Activated naive CD8-positive, alpha-beta T cell (primary cell): ENCODE data around the gene KCNT1.

Experiments used
- H3K27ac Mint-ChIP-seq: one replicate; pipeline ENCODE4 v1.8.0; 2021; ENCODE audit warnings: mixed read lengths
- H3K27me3 Mint-ChIP-seq: one replicate; pipeline ENCODE4 v1.8.0; 2021; ENCODE audit warnings: mixed read lengths
- H3K36me3 Mint-ChIP-seq: one replicate; pipeline ENCODE4 v1.8.0; 2021; ENCODE audit warnings: mixed read lengths
- H3K4me1 Mint-ChIP-seq: one replicate; pipeline ENCODE4 v1.8.0; 2021; ENCODE audit warnings: low read depth, mixed read lengths
- H3K4me3 Mint-ChIP-seq: one replicate; pipeline ENCODE4 v1.8.0; 2021; ENCODE audit warnings: mild to moderate bottlenecking, mixed read lengths
- H3K9me3 Mint-ChIP-seq: one replicate; pipeline ENCODE4 v1.8.0; 2021; ENCODE audit warnings: low read depth, mixed read lengths

Gene KCNT1

GRCh38 chr9:135750786-135751185 is 48.8 kb downstream of the KCNT1 start:
- Mint-ChIP-seq H3K4me3 (no peak overlapping the region), H3K27ac (no peak overlapping the region), H3K36me3 (no peaks in the 10 kb centered on the region)

GRCh38 chr9:135751501-135751900 is 49.5 kb downstream of the KCNT1 start:
- no peak overlapping the region for H3K27ac Mint-ChIP-seq
- H3K4me1 Mint-ChIP-seq: no peaks in the 10 kb centered on the region
- H3K36me3 Mint-ChIP-seq: no peaks in the 10 kb centered on the region
- H3K27me3 Mint-ChIP-seq: no peaks in the 10 kb centered on the region
- H3K9me3 Mint-ChIP-seq: no peaks in the 10 kb centered on the region
- H3K4me3 Mint-ChIP-seq: no peak overlapping the region

More at GRCh38 chr9:135750786-135751185, 48.8 kb downstream of the KCNT1 start:
- H3K9me3 Mint-ChIP-seq: no peaks in the 10 kb centered on the region
- no peaks in the 10 kb centered on the region for H3K27me3 Mint-ChIP-seq
- H3K4me1 Mint-ChIP-seq: no peaks in the 10 kb centered on the region

- Mint-ChIP-seq H3K4me1 (no peaks in the 10 kb centered on the region), H3K27ac (no peak overlapping the region), H3K36me3 (no peaks in the 10 kb centered on the region), H3K27me3 (no peaks in the 10 kb centered on the region), H3K4me3 (no peak overlapping the region), H3K9me3 (no peaks in the 10 kb centered on the region)
Observed at GRCh38 chr9:135752281-135753204, 50.6 kb downstream of the KCNT1 start.

- Mint-ChIP-seq H3K36me3 (no peaks in the 10 kb centered on the region), H3K4me3 (no peak overlapping the region), H3K9me3 (no peaks in the 10 kb centered on the region), H3K27me3 (no peaks in the 10 kb centered on the region), H3K27ac (no peak overlapping the region), H3K4me1 (no peaks in the 10 kb centered on the region)
Observed at GRCh38 chr9:135753391-135754105, 51.6 kb downstream of the KCNT1 start.

GRCh38 chr9:135756576-135756975 is 54.6 kb downstream of the KCNT1 start:
- no peak overlapping the region for H3K4me3 Mint-ChIP-seq
- no peaks in the 10 kb centered on the region for H3K9me3 Mint-ChIP-seq
- H3K27ac Mint-ChIP-seq: no peak overlapping the region
- H3K27me3 Mint-ChIP-seq: no peaks in the 10 kb centered on the region
- no peaks in the 10 kb centered on the region for H3K36me3 Mint-ChIP-seq
- H3K4me1 Mint-ChIP-seq: no peaks in the 10 kb centered on the region

GRCh38 chr9:135757356-135757755 is 55.4 kb downstream of the KCNT1 start:
- no peak overlapping the region for H3K27ac Mint-ChIP-seq
- no peaks in the 10 kb centered on the region for H3K27me3 Mint-ChIP-seq
- no peaks in the 10 kb centered on the region for H3K9me3 Mint-ChIP-seq
- no peak overlapping the region for H3K4me3 Mint-ChIP-seq
- no peaks in the 10 kb centered on the region for H3K36me3 Mint-ChIP-seq
- H3K4me1 Mint-ChIP-seq: no peaks in the 10 kb centered on the region

- no peak overlapping the region for H3K27ac Mint-ChIP-seq
- H3K36me3 Mint-ChIP-seq: no peaks in the 10 kb centered on the region
- no peaks in the 10 kb centered on the region for H3K27me3 Mint-ChIP-seq
- no peaks in the 10 kb centered on the region for H3K4me1 Mint-ChIP-seq
- H3K9me3 Mint-ChIP-seq: no peaks in the 10 kb centered on the region
- no peak overlapping the region for H3K4me3 Mint-ChIP-seq
Observed at GRCh38 chr9:135758056-135758455, 56.1 kb downstream of the KCNT1 start.

- no peaks in the 10 kb centered on the region for H3K9me3 Mint-ChIP-seq
- H3K27me3 Mint-ChIP-seq: no peaks in the 10 kb centered on the region
- H3K4me3 Mint-ChIP-seq: no peak overlapping the region
- H3K36me3 Mint-ChIP-seq: no peaks in the 10 kb centered on the region
- H3K27ac Mint-ChIP-seq: no peak overlapping the region
- no peaks in the 10 kb centered on the region for H3K4me1 Mint-ChIP-seq
Observed at GRCh38 chr9:135758870-135759269, 56.9 kb downstream of the KCNT1 start.

- H3K27me3 Mint-ChIP-seq: no peaks in the 10 kb centered on the region
- H3K4me1 Mint-ChIP-seq: no peaks in the 10 kb centered on the region
- no peaks in the 10 kb centered on the region for H3K36me3 Mint-ChIP-seq
- H3K4me3 Mint-ChIP-seq: no peak overlapping the region
- no peak overlapping the region for H3K27ac Mint-ChIP-seq
- no peaks in the 10 kb centered on the region for H3K9me3 Mint-ChIP-seq
Observed at GRCh38 chr9:135759676-135760300, 57.8 kb downstream of the KCNT1 start.

- Mint-ChIP-seq H3K4me3 (no peak overlapping the region), H3K4me1 (no peaks in the 10 kb centered on the region), H3K27me3 (no peaks in the 10 kb centered on the region), H3K36me3 (no peaks in the 10 kb centered on the region), H3K9me3 (no peaks in the 10 kb centered on the region), H3K27ac (no peak overlapping the region)
Observed at GRCh38 chr9:135760465-135760864, 58.5 kb downstream of the KCNT1 start.

- Mint-ChIP-seq H3K9me3 (no peaks in the 10 kb centered on the region), H3K4me1 (no peaks in the 10 kb centered on the region)
Observed at GRCh38 chr9:135761150-135761844, 59.3 kb downstream of the KCNT1 start.

GRCh38 chr9:135761845-135762168 is 59.8 kb downstream of the KCNT1 start:
- Mint-ChIP-seq H3K4me3 (no peak overlapping the region), H3K27me3 (no peaks in the 10 kb centered on the region), H3K36me3 (no peaks in the 10 kb centered on the region), H3K4me1 (no peaks in the 10 kb centered on the region), H3K9me3 (no peaks in the 10 kb centered on the region), H3K27ac (no peak overlapping the region)

More at GRCh38 chr9:135761150-135761844, 59.3 kb downstream of the KCNT1 start:
- Mint-ChIP-seq H3K4me3 (no peak overlapping the region), H3K27ac (no peak overlapping the region), H3K36me3 (no peaks in the 10 kb centered on the region), H3K27me3 (no peaks in the 10 kb centered on the region)

GRCh38 chr9:135762921-135763320 is 60.9 kb downstream of the KCNT1 start:
- H3K36me3 Mint-ChIP-seq: no peaks in the 10 kb centered on the region
- no peaks in the 10 kb centered on the region for H3K9me3 Mint-ChIP-seq
- H3K27me3 Mint-ChIP-seq: no peaks in the 10 kb centered on the region
- no peak overlapping the region for H3K27ac Mint-ChIP-seq
- no peak overlapping the region for H3K4me3 Mint-ChIP-seq
- H3K4me1 Mint-ChIP-seq: no peaks in the 10 kb centered on the region

- no peak overlapping the region for H3K4me3 Mint-ChIP-seq
- no peaks in the 10 kb centered on the region for H3K27me3 Mint-ChIP-seq
- no peaks in the 10 kb centered on the region for H3K9me3 Mint-ChIP-seq
- H3K36me3 Mint-ChIP-seq: no peaks in the 10 kb centered on the region
- H3K4me1 Mint-ChIP-seq: no peaks in the 10 kb centered on the region
- no peak overlapping the region for H3K27ac Mint-ChIP-seq
Observed at GRCh38 chr9:135763716-135764446, 61.9 kb downstream of the KCNT1 start.
